GM12878 (cell line): ENCODE results near the gene MPP7. TPM values are rescaled to one million over a fixed set of nuclear protein-coding genes. Genes with fewer than 3 reads are reported as not detected.

ENCODE experiments used
- ATAC-seq: fragments of 200-7000 bp; cut with Tn5 transposase; 3 replicates; pipeline ENCODE4 v1.9.1; 2020; ENCODE audit warnings: mild to moderate bottlenecking, moderate library complexity
- BruUV-seq: library from RNA; stranded (reverse); fragments of 400-500 nt; replicated peaks from 2 replicates; lab custom pipeline; 2021; lab: Mats Ljungman, UMichigan
- CTCF ChIA-PET: fragments of 300-600 bp; sonication (Branson Sonifier 250); formaldehyde crosslinking; extraction: SDS; loops from one replicate; lab custom pipeline; 2021; ENCODE audit warnings: inconsistent platforms; lab: Yijun Ruan, JAX
- POLR2A ChIA-PET: fragments of 350-600 bp; formaldehyde crosslinking; extraction: SDS; loops from one replicate; lab custom pipeline; 2021; ENCODE audit warnings: inconsistent platforms; lab: Charles Lee
- RAD21 ChIA-PET: fragments of 300-600 bp; sonication (Branson Sonifier 250); formaldehyde crosslinking; loops from one replicate; lab custom pipeline; 2023; ENCODE audit warnings: antibody characterized with exemption; ENCODE audit not compliant: unreplicated experiment; lab: Charles Lee
- SMC1A ChIA-PET: fragments of 300-600 bp; sonication (Branson Sonifier 250); formaldehyde crosslinking; loops from one replicate; lab custom pipeline; 2023; ENCODE audit not compliant: unreplicated experiment, uncharacterized antibody; lab: Charles Lee
- DNase-seq: peaks from one replicate; pipeline ENCODE4 v3.0.0-alpha.2; 2011; ENCODE audit warnings: low read depth, low spot score
- FAIRE-seq: peaks from 3 replicates; lab custom pipeline; 2011; peaks lifted over from hg19 to GRCh38; lab: Jason Lieb, UNC
- H2AFZ ChIP-seq: 2 replicates; pipeline ENCODE4 v1.6.0; 2011; ENCODE audit warnings: low read depth, low read length, control low read depth; ENCODE audit not compliant: control insufficient read depth
- H3K27ac ChIP-seq: 2 replicates; pipeline ENCODE4 v1.5.1; 2011; ENCODE audit warnings: control low read depth; ENCODE audit not compliant: control insufficient read depth, insufficient read depth
- H3K27me3 ChIP-seq, 2 experiments: replicated peaks in 1 of 2; 2 replicates each; pipeline versions ENCODE4 v1.6.0 to v1.6.1; 2011; ENCODE audit warnings: low read length in 1 of 2; ENCODE audit not compliant: control insufficient read depth in 2 of 2, insufficient read depth in 2 of 2
- H3K36me3 ChIP-seq, 2 experiments: 2 replicates each; pipeline ENCODE4 v1.5.1; 2011; ENCODE audit warnings: low read length in 1 of 2; ENCODE audit not compliant: control insufficient read depth in 2 of 2, insufficient read depth in 2 of 2
- H3K4me1 ChIP-seq: 2 replicates; pipeline ENCODE4 v1.6.1; 2011; ENCODE audit warnings: mild to moderate bottlenecking, low read length, moderate library complexity, mixed read lengths; ENCODE audit not compliant: control insufficient read depth, insufficient read depth
- H3K4me2 ChIP-seq: 2 replicates; pipeline ENCODE4 v1.6.0; 2011; ENCODE audit warnings: control low read depth; ENCODE audit not compliant: control insufficient read depth, insufficient read depth
- H3K4me3 ChIP-seq: fragments of 200-600 bp; sonication (generic); 2 replicates; pipeline ENCODE4 v1.5.1; 2016
- H3K79me2 ChIP-seq: 2 replicates; pipeline ENCODE4 v1.6.0; 2011; ENCODE audit warnings: low read length; ENCODE audit not compliant: control insufficient read depth, insufficient read depth
- H3K9ac ChIP-seq: 2 replicates; pipeline ENCODE4 v1.8.0; 2011; ENCODE audit warnings: low read length, control low read depth, mixed read lengths; ENCODE audit not compliant: control insufficient read depth, insufficient read depth
- H3K9me3 ChIP-seq: replicated peaks from 3 replicates; pipeline ENCODE4 v1.5.1; 2011; ENCODE audit warnings: mild to moderate bottlenecking, low read length; ENCODE audit not compliant: control insufficient read depth, insufficient read depth
- H4K20me1 ChIP-seq: 2 replicates; pipeline ENCODE4 v1.6.0; 2011; ENCODE audit not compliant: control insufficient read depth, insufficient read depth
- ATF7 ChIP-seq: fragments of 450-650 bp; IDR thresholded peaks from 2 replicates; pipeline ENCODE4 v1.6.1; 2016; ENCODE audit warnings: low read depth, mild to moderate bottlenecking
- EED ChIP-seq: sonication (generic); IDR thresholded peaks from 2 replicates; pipeline ENCODE4 v1.6.1; 2016; ENCODE audit warnings: antibody characterized with exemption, low read depth
- ELK1 ChIP-seq: IDR thresholded peaks from 2 replicates; pipeline ENCODE4 v1.6.1; 2012; ENCODE audit warnings: low read depth, low read length, improper control_type of control experiment
- EZH2 ChIP-seq: IDR thresholded peaks from 2 replicates; pipeline ENCODE4 v1.6.1; 2012; ENCODE audit warnings: low read depth, mild to moderate bottlenecking, control low read depth, inconsistent platforms, low read length, borderline replicate concordance; ENCODE audit not compliant: control insufficient read depth
- HDAC6 ChIP-seq: fragments of 200-600 bp; sonication (generic); IDR thresholded peaks from one replicate; pipeline ENCODE4 v1.8.0; 2017; ENCODE audit warnings: antibody characterized with exemption; ENCODE audit not compliant: unreplicated experiment
- IRF3 ChIP-seq: fragments of 450-650 bp; IDR thresholded peaks from 2 replicates; pipeline ENCODE4 v1.6.1; 2014; ENCODE audit warnings: mild to moderate bottlenecking
- KAT2A ChIP-seq: conservative IDR thresholded peaks from 2 replicates; pipeline ENCODE4 v1.6.1; 2011; ENCODE audit warnings: low read depth, low read length; ENCODE audit not compliant: control insufficient read depth
- KLF5 ChIP-seq: fragments of 450-650 bp; IDR thresholded peaks from 2 replicates; pipeline ENCODE4 v1.6.1; 2014; ENCODE audit warnings: mild to moderate bottlenecking; ENCODE audit not compliant: partially characterized antibody
- MEF2A ChIP-seq: IDR thresholded peaks from 2 replicates; pipeline ENCODE4 v1.6.1; 2011; ENCODE audit warnings: low read depth, mild to moderate bottlenecking, low read length, moderate library complexity; ENCODE audit not compliant: insufficient read depth
- NFXL1 ChIP-seq: fragments of 450-650 bp; IDR thresholded peaks from 2 replicates; pipeline ENCODE4 v1.6.1; 2017; ENCODE audit warnings: antibody characterized with exemption, mild to moderate bottlenecking, borderline replicate concordance
- POLR2A ChIP-seq: IDR thresholded peaks from 2 replicates; pipeline ENCODE4 v1.6.1; 2011; ENCODE audit warnings: low read depth, mild to moderate bottlenecking, low read length
- RFX5 ChIP-seq: IDR thresholded peaks from 2 replicates; pipeline ENCODE4 v1.6.1; 2011; ENCODE audit warnings: low read depth, low read length, improper control_type of control experiment
- SREBF2 ChIP-seq: IDR thresholded peaks from 2 replicates; pipeline ENCODE4 v1.6.1; 2012; ENCODE audit warnings: mild to moderate bottlenecking, low read length
- TBL1XR1 ChIP-seq: IDR thresholded peaks from 2 replicates; pipeline ENCODE4 v1.6.1; 2012; ENCODE audit warnings: low read depth, low read length, improper control_type of control experiment
- ZNF217 ChIP-seq: fragments of 450-650 bp; IDR thresholded peaks from 2 replicates; pipeline ENCODE4 v1.6.1; 2017; ENCODE audit warnings: antibody characterized with exemption, mild to moderate bottlenecking
- ZNF687 ChIP-seq: fragments of 450-650 bp; IDR thresholded peaks from 2 replicates; pipeline ENCODE4 v1.6.1; 2017; ENCODE audit warnings: mild to moderate bottlenecking, moderate library complexity
- WGBS: methylation state at CpG from one replicate; pipeline ENCODE4 v1.1.6; 2016; ENCODE audit warnings: low lambda C conversion rate; ENCODE audit not compliant: insufficient replicate concordance, insufficient coverage; ENCODE audit errors: missing lambda C conversion rate; 5-methylcytosine and 5-hydroxymethylcytosine counted together
- in situ Hi-C: fragments of 300-500 bp; cut with MboI; formaldehyde crosslinking; loops from 9 replicates; pipeline ENCODE4 v1.14.3; 2018; ENCODE audit warnings: mixed read lengths
- intact Hi-C: fragments of 100-400 bp; cut with micrococcal nuclease; formaldehyde crosslinking; loops from one replicate; pipeline ENCODE4 v1.14.2; 2022; ENCODE audit not compliant: unreplicated experiment
- polyA plus RNA-seq, 11 experiments: library from polyadenylated mRNA; depleted of rRNA in 4 of 11; unstranded in 6 of 11; stranded (reverse) in 5 of 11; fragments of >200 nt; fragmentation: Nextera tagmentation in 4 of 11; fragmentation: Illumina TruSeq in 1 of 11; extraction: Ambion mirVana in 4 of 11; extraction: Trizol in 1 of 11; gene quantifications; 1 replicate in 1 of 11; 2 replicates in 10 of 11; pipeline versions ENCODE4 v1.2.1 to v1.2.3, GENCODE V29; 2011 to 2016; ENCODE audit warnings: inconsistent platforms in 2 of 11, missing spikeins in 2 of 11, low read depth in 1 of 11
- total RNA-seq, 4 experiments: library from RNA; depleted of rRNA in 3 of 4; stranded (reverse); fragments of >200 nt in 3 of 4; fragmentation: Illumina TruSeq in 1 of 4; extraction: Trizol in 1 of 4; gene quantifications; 2 replicates each; pipeline versions ENCODE4 v1.2.1 to v1.2.3, GENCODE V29; 2013 to 2021

The MPP7 gene
- total and polyA plus RNA-seq, 10 of the 15 experiments (the other 5 are each of a cell fraction or from before 2014, with no cell fraction given), result 0.01 to 0.15 (median 0.05) TPM; not detected in 2

GRCh38 chr10:28326516-28327490 lies 23.9 kb upstream of the MPP7 start:
- H4K20me1 ChIP-seq, result no peaks in the 10 kb centered on the region
- no peaks in the 10 kb centered on the region for H3K4me1 ChIP-seq
- no peak overlapping the region for H2AFZ ChIP-seq
- H3K4me3 ChIP-seq, result no peak overlapping the region
- ChIA-PET CTCF (interaction anchor here (0.7 to 3.1 kb wide), 5 partner anchors 25 to 704 kb away, joined by 3 to 11 read pairs (median 4); no protein-coding TSS in a partner anchor), RAD21 (interaction anchor here (0.9 kb wide), 1 partner anchor 67 kb away, joined by 3 read pairs; no protein-coding TSS in a partner anchor), SMC1A (interaction anchor here (0.8 to 2.4 kb wide), 4 partner anchors 15 to 67 kb away, joined by 3 to 7 read pairs (median 5); partner anchors contain the start of gene MPP7), POLR2A (no interaction called here)
- H3K27me3 ChIP-seq, result 0 out of 4 replicates have a peak, but pooled peaks cover 0 to 3% of the 10 kb centered on the region in 2 experiments
- H3K4me2 ChIP-seq, result no peak overlapping the region
- no peak overlapping the region for H3K27ac ChIP-seq
- in situ Hi-C loops, result no loop called here
- no peak overlapping the region for H3K9ac ChIP-seq
- no peak for DNase-seq
- no peaks in the 10 kb centered on the region for H3K36me3 ChIP-seq
- no peaks in the 10 kb centered on the region for H3K79me2 ChIP-seq
- intact Hi-C loops, result no loop called here
- no peaks in the 10 kb centered on the region for H3K9me3 ChIP-seq
- TF ChIP-seq EZH2 (no peak), HDAC6 (no peak), ZNF687 (no peak), RFX5 (no peak), TBL1XR1 (no peak), IRF3 (no peak), MEF2A (no peak), ELK1 (no peak), ATF7 (no peak), EED (no peak), NFXL1 (no peak), POLR2A (no peak), SREBF2 (no peak), ZNF217 (no peak), KLF5 (no peak), KAT2A (no peak)
- no TSS peak for BruUV-seq
- WGBS, result 43% methylated on average over 10 of the region's 10 CpGs
- no peak for ATAC-seq
- FAIRE-seq, result no peak
